Endothelial cell of umbilical vein (primary cell): ENCODE results near the gene TIMP4. TPM values are rescaled to one million over a fixed set of nuclear protein-coding genes. Genes with fewer than 3 reads are reported as not detected.
A peak's percentile ranks its signal among the peaks of the same experiment; 100 is the strongest.

Experiments
- BruUV-seq: library from RNA; stranded (reverse); fragments of 400-500 nt; replicated peaks from 2 replicates; lab custom pipeline; 2021; lab: Mats Ljungman, UMichigan
- CTCF ChIA-PET: fragments of 300-600, 350-600 bp; sonication (Branson Sonifier 250); formaldehyde crosslinking; loops from one replicate; lab custom pipeline; 2021; ENCODE audit warnings: antibody characterized with exemption, inconsistent platforms; lab: Charles Lee
- POLR2A ChIA-PET: fragments of 300-600, 350-600 bp; sonication (Branson Sonifier 250); formaldehyde crosslinking; loops from one replicate; lab custom pipeline; 2021; ENCODE audit warnings: antibody characterized with exemption, inconsistent platforms; lab: Charles Lee
- DNase-seq: peaks from one replicate; pipeline ENCODE4 v3.0.0-alpha.2; 2011; ENCODE audit warnings: low read depth, low spot score
- FAIRE-seq: peaks from 2 replicates; lab custom pipeline; 2011; peaks lifted over from hg19 to GRCh38; lab: Jason Lieb, UNC
- H2AFZ ChIP-seq: 2 replicates; pipeline ENCODE4 v1.6.0; 2012; ENCODE audit warnings: low read depth, low read length, control low read depth, inconsistent platforms
- H3K27ac ChIP-seq: 2 replicates; pipeline ENCODE4 v1.5.1; 2011; ENCODE audit warnings: low read depth, mild to moderate bottlenecking, control low read depth, low read length, moderate library complexity; ENCODE audit not compliant: insufficient read depth
- H3K27me3 ChIP-seq, 2 experiments: 2 replicates each; pipeline versions ENCODE4 v1.6.0 to v1.6.1; 2011; ENCODE audit warnings: low read length in 2 of 2, mixed read lengths in 1 of 2; ENCODE audit not compliant: control insufficient read depth in 2 of 2, insufficient read depth in 2 of 2
- H3K36me3 ChIP-seq, 2 experiments: 2 replicates in 1 of 2; 3 replicates in 1 of 2; pipeline ENCODE4 v1.5.1; 2011; ENCODE audit warnings: low read length in 2 of 2, mild to moderate bottlenecking in 1 of 2, moderate library complexity in 1 of 2; ENCODE audit not compliant: control insufficient read depth in 2 of 2, insufficient read depth in 2 of 2; ENCODE audit errors: extremely low read depth in 1 of 2
- H3K4me1 ChIP-seq: 3 replicates; pipeline ENCODE4 v1.5.1; 2011; ENCODE audit warnings: mild to moderate bottlenecking, low read length; ENCODE audit not compliant: control insufficient read depth, insufficient read depth; ENCODE audit errors: extremely low read depth
- H3K4me2 ChIP-seq: 2 replicates; pipeline ENCODE4 v1.6.1; 2011; ENCODE audit warnings: low read length, control low read depth, mixed read lengths; ENCODE audit not compliant: insufficient read depth
- H3K4me3 ChIP-seq, 3 experiments: fragments of 200-600 bp in 1 of 3; sonication (generic), shearing (Covaris generic) in 1 of 3; replicated peaks in 1 of 3; 2 replicates each; pipeline ENCODE4 v1.5.1; 2011 to 2016; ENCODE audit warnings: control low read depth in 3 of 3, low read length in 3 of 3, mild to moderate bottlenecking in 2 of 3, inconsistent platforms in 1 of 3, low read depth in 1 of 3, moderate library complexity in 1 of 3; ENCODE audit not compliant: insufficient read depth in 1 of 3
- H3K79me2 ChIP-seq: 2 replicates; pipeline ENCODE4 v1.6.0; 2012; ENCODE audit warnings: low read length, inconsistent platforms; ENCODE audit not compliant: control insufficient read depth, insufficient read depth
- H3K9ac ChIP-seq: replicated peaks from 2 replicates; pipeline ENCODE3; 2011; ENCODE audit warnings: low read length, control low read depth; ENCODE audit not compliant: insufficient read depth; ENCODE audit errors: extremely low read depth
- H3K9me1 ChIP-seq: replicated peaks from 3 replicates; pipeline ENCODE4 v1.6.0; 2011; ENCODE audit warnings: mild to moderate bottlenecking, low read length; ENCODE audit not compliant: control insufficient read depth, insufficient read depth; ENCODE audit errors: extremely low read depth
- H3K9me3 ChIP-seq: replicated peaks from 2 replicates; pipeline ENCODE4 v1.5.1; 2012; ENCODE audit warnings: low read length, inconsistent platforms; ENCODE audit not compliant: control insufficient read depth, insufficient read depth
- H4K20me1 ChIP-seq: replicated peaks from 2 replicates; pipeline ENCODE3; 2011; ENCODE audit warnings: mild to moderate bottlenecking, low read length; ENCODE audit not compliant: control insufficient read depth, insufficient read depth; ENCODE audit errors: extremely low read depth
- EZH2 ChIP-seq: IDR thresholded peaks from 2 replicates; pipeline ENCODE4 v1.6.1; 2012; ENCODE audit warnings: borderline replicate concordance, low read depth, mild to moderate bottlenecking, moderate library complexity, low read length, inconsistent platforms; ENCODE audit not compliant: severe bottlenecking
- FOS ChIP-seq: IDR thresholded peaks from 2 replicates; pipeline ENCODE4 v1.6.1; 2011; ENCODE audit warnings: mild to moderate bottlenecking, low read length, moderate library complexity, borderline replicate concordance; ENCODE audit not compliant: insufficient read depth
- GATA2 ChIP-seq: IDR thresholded peaks from 2 replicates; pipeline ENCODE4 v1.7.0; 2011; ENCODE audit warnings: low read depth, mild to moderate bottlenecking, moderate library complexity, mixed read lengths, low read length; ENCODE audit not compliant: insufficient read length, insufficient read depth
- JUN ChIP-seq: IDR thresholded peaks from 2 replicates; pipeline ENCODE4 v1.6.1; 2011; ENCODE audit warnings: borderline replicate concordance, low read depth; ENCODE audit not compliant: insufficient read length, insufficient read depth
- MYC ChIP-seq: IDR thresholded peaks from one replicate; pipeline ENCODE4 v1.6.1; 2011; ENCODE audit warnings: mild to moderate bottlenecking, low read depth, low read length
- POLR2AphosphoS5 ChIP-seq: IDR thresholded peaks from 2 replicates; pipeline ENCODE4 v1.6.1; 2012; ENCODE audit warnings: low read depth, mild to moderate bottlenecking, control low read depth, low read length, moderate library complexity; ENCODE audit not compliant: insufficient read depth
- dilution Hi-C: fragments of 300-500 bp; cut with MboI; formaldehyde crosslinking; loops from one replicate; pipeline ENCODE4 v1.15.0; 2019; ENCODE audit warnings: low sequenced_read_pairs; ENCODE audit not compliant: extremely low pct_ligation_motif_present
- intact Hi-C: fragments of 100-400 bp; cut with micrococcal nuclease; formaldehyde crosslinking; loops from one replicate; pipeline ENCODE4 v1.10.0; 2022
- polyA plus RNA-seq, 4 experiments: library from polyadenylated mRNA; depleted of rRNA in 3 of 4; stranded (reverse) in 3 of 4; unstranded in 1 of 4; fragments of >200 nt; gene quantifications; 2 replicates each; pipeline versions ENCODE4 v1.2.1 to v1.2.3, GENCODE V29; 2011 to 2012; ENCODE audit warnings: missing spikeins in 1 of 4
- total RNA-seq: library from RNA; stranded (reverse); gene quantifications from 2 replicates; pipeline ENCODE4 v1.2.3, GENCODE V29; 2021
- TF ChIP-seq, protein P1 (sequence below), 2 donors: IDR thresholded peaks; 1 replicate in 1 of 2; 2 replicates in 1 of 2; pipeline ENCODE4 v1.5.1; 2011; ENCODE audit warnings: low read length in 2 of 2, mild to moderate bottlenecking in 2 of 2, moderate library complexity in 2 of 2, control low read depth in 1 of 2, inconsistent platforms in 1 of 2, low read depth in 1 of 2; ENCODE audit not compliant: insufficient read depth in 1 of 2; ENCODE audit errors: extremely low read depth in 1 of 2
- TF ChIP-seq, protein P2 (sequence below): IDR thresholded peaks from 2 replicates; pipeline ENCODE4 v1.6.1; 2011; ENCODE audit not compliant: insufficient read depth, insufficient read length

The TIMP4 gene
- total and polyA plus RNA-seq, 2 donors (not counting 3 experiments of a cell fraction or from before 2014, with no cell fraction given): 0.07 to 0.40 TPM

DNA sequence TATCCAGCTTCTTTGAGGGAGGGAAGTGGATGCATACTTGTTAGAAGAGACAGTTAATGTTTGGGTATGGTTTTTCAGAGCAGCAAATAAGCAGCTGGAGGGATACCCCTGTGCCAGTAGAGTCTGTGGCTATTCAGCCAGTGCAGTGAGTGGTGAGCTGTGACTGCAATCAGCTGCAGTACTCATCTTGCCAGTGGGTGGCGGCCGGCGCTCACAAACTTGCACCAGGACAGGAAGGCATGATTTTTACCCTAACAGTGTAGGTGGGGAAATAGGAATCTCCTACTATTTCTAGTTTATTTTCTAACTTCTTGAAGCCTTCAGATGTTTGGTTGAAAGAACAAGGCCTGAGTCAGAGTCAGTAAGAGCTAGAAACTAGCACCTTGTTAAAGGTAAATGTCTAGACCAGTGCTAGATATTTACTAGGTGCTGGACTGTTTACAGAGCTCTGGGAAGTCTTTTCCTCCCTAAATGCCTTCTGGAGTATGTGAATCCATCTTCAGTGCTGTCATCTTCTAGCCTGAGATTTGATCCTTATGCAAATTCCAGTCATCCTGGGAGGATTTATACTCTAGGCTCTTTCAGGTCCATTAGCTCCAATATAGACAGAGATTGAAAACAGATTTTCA is 23.6 kb downstream of the TIMP4 start:
- ChIA-PET CTCF (interaction anchor here (0.6 to 6.8 kb wide), 29 partner anchors 9 to 756 kb away, joined by 3 to 256 read pairs (median 4); partner anchors contain the start of genes TIMP4 and TSEN2), POLR2A (interaction anchor here (0.5 kb wide), 1 partner anchor 85 kb away, joined by 3 read pairs; no protein-coding TSS in a partner anchor)
- Histone ChIP-seq H3K4me2 (no peak overlapping the region), H3K79me2 (no peaks in the 10 kb centered on the region), H3K9me3 (no peaks in the 10 kb centered on the region), H3K9me1 (no peaks in the 10 kb centered on the region), H3K4me3 (no peak overlapping the region), H2AFZ (no peak overlapping the region), H3K4me1 (no peaks in the 10 kb centered on the region), H3K36me3 (no peaks in the 10 kb centered on the region), H3K27ac (no peak overlapping the region), H4K20me1 (no peaks in the 10 kb centered on the region), H3K27me3 (peaks cover 21 to 32% of the 10 kb centered on the region in 2 experiments), H3K9ac (no peak overlapping the region)
- FAIRE-seq: peak; percentile 50
- intact Hi-C loops (loop anchor here (1.0 to 10.0 kb wide), 10 partner anchors 41 to 758 kb away; partner anchors contain the start of gene MKRN2), dilution Hi-C loops (no loop called here)
- peak; percentile 61 for DNase-seq
- TF ChIP-seq, protein P1, sequence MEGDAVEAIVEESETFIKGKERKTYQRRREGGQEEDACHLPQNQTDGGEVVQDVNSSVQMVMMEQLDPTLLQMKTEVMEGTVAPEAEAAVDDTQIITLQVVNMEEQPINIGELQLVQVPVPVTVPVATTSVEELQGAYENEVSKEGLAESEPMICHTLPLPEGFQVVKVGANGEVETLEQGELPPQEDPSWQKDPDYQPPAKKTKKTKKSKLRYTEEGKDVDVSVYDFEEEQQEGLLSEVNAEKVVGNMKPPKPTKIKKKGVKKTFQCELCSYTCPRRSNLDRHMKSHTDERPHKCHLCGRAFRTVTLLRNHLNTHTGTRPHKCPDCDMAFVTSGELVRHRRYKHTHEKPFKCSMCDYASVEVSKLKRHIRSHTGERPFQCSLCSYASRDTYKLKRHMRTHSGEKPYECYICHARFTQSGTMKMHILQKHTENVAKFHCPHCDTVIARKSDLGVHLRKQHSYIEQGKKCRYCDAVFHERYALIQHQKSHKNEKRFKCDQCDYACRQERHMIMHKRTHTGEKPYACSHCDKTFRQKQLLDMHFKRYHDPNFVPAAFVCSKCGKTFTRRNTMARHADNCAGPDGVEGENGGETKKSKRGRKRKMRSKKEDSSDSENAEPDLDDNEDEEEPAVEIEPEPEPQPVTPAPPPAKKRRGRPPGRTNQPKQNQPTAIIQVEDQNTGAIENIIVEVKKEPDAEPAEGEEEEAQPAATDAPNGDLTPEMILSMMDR (IDR thresholded peaks at IDR 0.05; ENCODE audit: extremely low read depth in 1 of 2, insufficient read depth in 1 of 2, low read depth in 1 of 2, low read length in 2 of 2): peak; percentile 84 to 90
- no peak for TF ChIP-seq EZH2
- BruUV-seq: no TSS peak

DNA sequence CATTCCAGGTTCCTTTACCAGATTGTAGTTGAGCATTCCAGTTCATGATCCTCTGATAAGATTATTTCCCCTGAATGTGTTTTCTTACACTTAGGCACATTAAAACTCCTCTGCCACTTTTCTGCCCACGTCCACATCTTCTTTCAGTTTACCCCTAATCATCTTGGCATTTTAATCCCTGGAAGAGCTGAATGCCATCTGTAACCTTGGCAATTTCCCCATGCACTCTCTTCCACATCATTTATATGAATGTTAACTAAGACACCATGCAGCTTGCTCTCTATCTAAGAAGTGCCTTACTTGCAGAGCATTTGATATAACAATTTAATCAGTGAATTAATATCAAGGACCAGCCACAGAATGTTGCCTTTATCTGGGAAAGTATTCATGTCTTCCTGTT is 25.8 kb downstream of the TIMP4 start:
- H3K36me3 ChIP-seq: no peaks in the 10 kb centered on the region
- H3K27ac ChIP-seq: no peak overlapping the region
- no peaks in the 10 kb centered on the region for H3K4me1 ChIP-seq
- no peaks in the 10 kb centered on the region for H4K20me1 ChIP-seq
- H3K4me2 ChIP-seq: no peak overlapping the region
- no peak overlapping the region for H3K9ac ChIP-seq
- H2AFZ ChIP-seq: no peak overlapping the region
- dilution Hi-C loops: no loop called here
- ChIA-PET CTCF (interaction anchor here (1.4 to 3.4 kb wide), 4 partner anchors 10 to 347 kb away, joined by 3 to 33 read pairs (median 7); no protein-coding TSS in a partner anchor), POLR2A (no interaction called here)
- FAIRE-seq (no peak), DNase-seq (no peak)
- H3K4me3 ChIP-seq: no peak overlapping the region
- intact Hi-C loops: loop anchor here (10.0 kb wide), 1 partner anchor 478 kb away; no protein-coding TSS in a partner anchor
- H3K79me2 ChIP-seq: no peaks in the 10 kb centered on the region
- no peaks in the 10 kb centered on the region for H3K9me3 ChIP-seq
- H3K9me1 ChIP-seq: no peaks in the 10 kb centered on the region
- peaks cover 27 to 33% of the 10 kb centered on the region in 2 experiments for H3K27me3 ChIP-seq
- TF ChIP-seq POLR2AphosphoS5: no peak
- TF ChIP-seq, protein P2, sequence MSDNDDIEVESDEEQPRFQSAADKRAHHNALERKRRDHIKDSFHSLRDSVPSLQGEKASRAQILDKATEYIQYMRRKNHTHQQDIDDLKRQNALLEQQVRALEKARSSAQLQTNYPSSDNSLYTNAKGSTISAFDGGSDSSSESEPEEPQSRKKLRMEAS: no peak
- TF ChIP-seq FOS: no peak
- TF ChIP-seq GATA2: no peak
- TF ChIP-seq MYC: no peak
- no peak for TF ChIP-seq EZH2
- no peak for TF ChIP-seq JUN
- BruUV-seq: no TSS peak
